GM20431 (cell line): ENCODE data around the gene CTNNA2.

ENCODE experiments used
- in situ Hi-C: fragments of 300-500 bp; cut with MseI, MboI; formaldehyde crosslinking; loops from one replicate; pipeline ENCODE4 v1.15.0; 2020; ENCODE audit warnings: low sequenced_read_pairs; ENCODE audit not compliant: unreplicated experiment

CTNNA2 gene

DNA sequence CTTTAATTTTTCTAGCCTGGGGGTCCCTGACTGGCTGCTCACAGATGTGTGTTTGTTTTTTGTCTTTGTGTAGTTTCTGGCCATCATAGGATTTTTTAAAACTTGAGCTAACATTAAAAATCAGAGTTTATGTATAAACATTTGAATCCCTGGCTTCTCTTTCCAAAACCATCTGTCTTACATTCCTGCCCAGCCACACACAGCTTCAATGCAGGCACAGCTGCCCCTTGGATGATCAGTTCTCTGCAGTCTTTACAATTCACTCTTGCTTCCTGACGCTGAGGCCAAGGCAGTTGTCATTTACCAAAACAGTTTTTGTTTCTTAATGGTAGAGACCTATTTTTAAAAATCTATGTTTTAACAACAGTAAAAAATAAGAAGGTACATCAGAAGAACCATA, 960.9 kb downstream of the CTNNA2 start:
- in situ Hi-C loops: no loop called here

DNA sequence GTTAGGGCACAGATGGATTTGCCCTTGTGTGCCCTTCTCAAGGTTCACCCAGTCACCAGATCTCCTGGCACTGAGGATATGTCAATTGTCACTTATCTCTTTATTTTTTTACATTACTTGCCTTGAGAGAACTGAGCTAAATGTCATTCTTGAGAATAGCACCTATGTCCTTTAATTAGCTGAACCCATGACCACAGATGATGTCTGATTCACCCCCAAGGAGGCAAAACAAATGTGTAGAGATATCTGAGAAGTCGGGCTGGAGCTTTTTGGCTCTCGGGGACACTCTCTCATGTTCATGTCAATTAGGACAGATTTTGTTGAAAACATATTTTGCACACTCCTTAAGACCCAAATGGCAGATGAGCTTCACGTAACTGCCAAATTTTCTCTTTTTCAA, 963.1 kb downstream of the CTNNA2 start:
- in situ Hi-C loops: no loop called here

DNA sequence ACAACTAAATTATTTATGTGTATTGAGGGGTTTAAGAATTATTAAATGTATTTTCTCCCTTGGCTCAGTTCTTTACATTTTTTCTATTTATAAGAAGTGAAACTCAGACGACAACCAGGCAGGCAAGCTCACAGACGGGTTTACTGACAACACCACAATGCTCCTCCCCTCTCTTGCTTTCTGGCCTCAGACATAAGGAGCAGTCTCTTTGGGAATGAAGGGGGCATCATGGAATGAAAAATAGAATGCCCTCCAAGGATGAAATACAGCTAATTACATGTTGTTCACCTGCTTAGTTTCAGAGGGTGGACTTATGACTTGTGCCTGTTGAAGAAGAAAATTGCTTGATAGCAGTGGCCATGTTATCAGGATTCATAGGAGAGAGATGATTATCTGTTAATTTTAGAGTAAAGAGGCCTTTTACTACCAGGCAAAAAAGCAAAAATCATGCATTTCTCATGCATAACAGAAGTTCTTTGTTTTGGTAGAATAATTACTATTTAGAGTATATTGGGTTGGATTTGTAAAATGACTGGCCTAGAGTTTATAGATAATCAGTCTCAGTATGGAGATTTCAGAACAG, 963.8 kb downstream of the CTNNA2 start:
- in situ Hi-C loops: no loop called here

DNA sequence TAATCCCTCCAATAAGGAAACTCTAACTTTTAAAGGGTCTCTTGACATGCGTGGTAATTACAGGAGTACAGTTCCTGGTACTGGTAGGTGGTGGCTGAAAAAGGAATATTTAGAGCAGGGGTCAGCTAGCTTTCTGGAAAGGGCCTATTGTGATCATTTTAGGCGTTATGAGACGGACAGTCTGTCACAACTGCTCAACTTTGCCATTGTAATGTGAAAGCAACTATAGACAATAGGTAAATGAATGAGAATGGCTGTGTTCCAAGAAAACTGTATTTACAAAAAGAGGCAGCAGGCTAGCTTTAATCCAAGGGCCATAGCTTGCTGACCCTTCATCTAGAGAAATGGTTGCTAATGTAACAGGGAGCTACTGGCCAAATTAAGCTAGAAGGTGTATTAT, 969.4 kb downstream of the CTNNA2 start:
- in situ Hi-C loops: no loop called here

DNA sequence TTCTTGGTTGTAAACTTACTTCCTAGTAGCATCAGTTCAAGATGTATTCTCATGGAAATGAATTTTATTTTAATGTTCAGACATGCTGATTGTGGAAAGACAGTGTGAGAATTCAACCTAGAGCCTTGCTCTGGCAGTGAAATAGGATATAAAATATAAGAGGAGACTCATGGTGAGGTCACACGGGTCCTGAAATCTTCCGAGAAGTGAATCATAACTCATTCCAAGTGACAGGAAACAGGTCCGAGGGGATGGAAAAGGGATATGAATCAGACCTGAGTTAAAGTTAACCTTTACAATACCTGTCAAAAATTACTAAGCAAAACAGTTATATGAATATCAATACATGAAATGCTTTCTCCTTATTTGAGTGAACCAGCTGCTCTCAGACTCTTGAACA, 976.9 kb downstream of the CTNNA2 start:
- in situ Hi-C loops: no loop called here

DNA sequence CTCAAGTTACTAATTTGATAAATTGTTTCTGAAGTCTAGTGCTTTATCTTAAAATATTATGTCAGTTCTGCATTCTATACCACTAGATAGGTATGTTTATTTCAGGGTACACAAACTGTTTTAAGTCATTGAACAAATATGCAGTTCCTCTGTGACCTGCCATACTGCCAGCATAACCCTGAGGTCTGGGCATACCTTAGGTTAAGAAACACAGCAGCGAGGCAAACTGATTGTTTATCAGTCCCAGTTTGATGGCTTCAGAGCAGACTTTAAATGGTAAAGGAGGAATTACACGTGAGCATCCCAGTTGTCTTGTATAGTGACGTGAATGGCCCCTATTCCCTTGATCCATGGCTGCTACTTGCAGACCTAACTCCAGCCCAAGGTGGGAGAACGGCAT, 978.1 kb downstream of the CTNNA2 start:
- in situ Hi-C loops: no loop called here

DNA sequence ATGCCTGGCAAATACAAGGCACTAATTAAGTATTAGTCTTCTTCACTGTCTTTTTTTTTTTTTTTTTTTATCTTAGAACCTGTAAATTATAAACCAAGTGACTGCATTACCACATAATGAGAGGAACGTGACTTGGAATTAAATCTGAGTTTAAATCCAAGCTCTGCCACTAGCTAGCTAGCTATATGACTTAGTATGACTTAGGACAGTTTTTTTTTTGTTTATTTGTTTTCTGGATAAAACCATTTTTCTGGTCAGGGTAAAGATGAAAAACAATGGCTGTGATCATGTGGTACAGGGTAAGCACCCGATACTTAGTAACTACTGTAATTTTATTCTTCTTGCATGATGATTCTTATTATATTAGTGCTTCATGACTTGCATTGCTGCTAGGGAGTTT, 983.5 kb downstream of the CTNNA2 start:
- in situ Hi-C loops: no loop called here

DNA sequence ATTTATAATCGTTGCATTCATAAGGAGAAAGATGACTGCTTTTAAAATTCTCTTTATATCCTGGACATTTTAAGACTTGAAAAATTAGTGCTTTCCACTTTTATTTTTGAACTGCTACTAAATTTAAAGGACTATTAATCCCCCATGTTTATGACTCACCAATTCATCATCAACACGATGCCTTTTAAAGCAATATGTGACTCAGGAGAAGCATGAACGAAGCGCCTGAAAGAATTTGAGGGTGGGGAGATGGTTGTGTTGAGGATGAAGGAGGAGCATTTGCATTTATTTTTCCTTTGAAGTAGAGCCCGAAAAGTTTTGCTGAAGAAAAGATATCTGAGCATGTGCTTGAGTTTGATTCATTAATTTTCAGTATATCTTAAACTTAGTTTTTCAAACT, 983.9 kb downstream of the CTNNA2 start:
- in situ Hi-C loops: no loop called here

DNA sequence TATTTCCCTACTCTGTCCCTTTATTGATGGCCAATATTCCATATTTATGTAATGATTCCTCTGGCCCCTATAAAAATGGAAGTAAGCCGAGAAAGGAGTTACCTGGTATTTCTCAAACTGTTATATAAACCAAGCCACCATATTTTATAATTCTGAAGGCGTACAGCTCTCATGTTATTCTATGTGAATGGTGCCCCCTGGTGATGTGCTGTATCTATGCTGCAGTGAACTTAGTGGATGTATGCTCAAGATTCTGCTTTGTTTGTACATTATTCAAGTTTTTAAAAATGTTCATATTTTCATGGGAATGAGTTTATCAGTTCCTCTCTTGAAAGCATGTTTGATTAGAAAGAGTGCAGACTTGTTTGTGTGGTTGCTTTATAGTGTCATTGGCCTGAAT, 986.2 kb downstream of the CTNNA2 start:
- in situ Hi-C loops: no loop called here

DNA sequence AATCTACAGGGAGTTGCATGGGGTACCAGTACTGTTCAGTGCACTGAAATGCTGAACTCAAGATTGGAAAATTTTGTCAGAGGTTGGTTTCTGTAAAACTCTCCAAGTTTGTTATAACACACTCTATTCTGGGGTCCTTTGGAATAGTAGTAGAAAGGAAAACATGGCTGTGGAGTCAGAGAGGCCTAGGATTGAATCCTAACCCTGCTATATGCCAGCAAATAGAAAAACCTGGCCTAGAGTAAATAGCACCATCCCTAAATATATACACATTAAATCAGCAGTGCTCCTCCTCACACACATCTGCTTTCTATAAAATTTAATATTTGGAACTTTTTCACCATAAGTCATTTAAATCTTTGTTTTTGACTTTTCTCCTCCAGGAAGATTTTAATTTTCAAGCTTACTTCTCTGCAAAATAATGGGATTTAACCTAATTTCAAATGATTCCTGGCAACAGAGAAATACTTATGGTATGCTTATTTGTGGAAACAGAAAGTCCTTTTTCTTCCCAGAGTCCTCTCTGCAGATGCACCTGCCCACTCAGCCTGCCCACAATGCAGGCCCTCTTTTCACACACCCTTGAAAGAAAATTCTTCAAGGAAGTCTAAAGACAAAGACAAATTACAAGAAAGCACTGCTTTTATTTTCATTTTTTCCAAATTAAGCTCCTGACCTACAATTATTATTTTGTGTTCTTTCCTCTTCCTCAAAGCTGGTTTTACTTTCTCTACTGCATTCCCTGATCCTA, 989.2 kb downstream of the CTNNA2 start:
- in situ Hi-C loops: no loop called here

DNA sequence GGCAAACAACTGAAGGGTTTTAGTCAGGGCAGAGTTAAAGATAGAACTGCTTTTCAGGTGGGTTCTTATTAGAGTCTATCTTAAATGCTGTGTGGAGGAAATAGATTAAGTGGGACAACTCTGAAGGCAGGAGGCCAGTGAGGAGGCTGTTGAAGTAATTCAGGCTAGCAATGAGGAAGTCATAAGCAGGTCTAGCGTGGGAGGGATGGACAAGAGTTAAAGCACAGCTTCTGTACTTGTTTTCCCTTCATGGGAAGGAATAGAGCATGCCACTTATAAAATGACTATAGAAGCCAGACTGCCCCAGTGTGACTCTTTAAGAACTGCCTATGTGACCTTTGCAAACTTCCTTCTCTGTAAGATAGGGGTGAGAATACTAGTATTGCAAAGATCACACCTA, 993.7 kb downstream of the CTNNA2 start:
- in situ Hi-C loops: no loop called here

DNA sequence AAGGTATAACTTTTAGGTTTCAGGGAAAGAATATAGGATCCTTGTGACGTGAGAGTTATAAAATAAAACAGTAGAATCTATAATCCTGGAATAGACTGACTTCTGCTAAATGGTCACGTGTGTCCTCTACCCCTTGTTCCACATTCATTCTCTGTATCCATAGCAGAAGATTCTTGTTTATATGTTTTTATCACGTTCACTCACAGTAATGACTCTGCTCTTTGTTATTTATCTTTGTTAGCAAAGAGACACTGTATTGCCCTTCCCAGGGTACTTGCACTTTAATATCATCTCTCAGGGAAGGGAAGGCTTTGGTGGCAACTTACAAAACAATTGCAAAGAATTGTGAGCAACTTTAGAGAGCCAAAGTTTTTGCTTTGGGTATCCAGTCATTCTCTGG, 997.9 kb downstream of the CTNNA2 start:
- in situ Hi-C loops: no loop called here

DNA sequence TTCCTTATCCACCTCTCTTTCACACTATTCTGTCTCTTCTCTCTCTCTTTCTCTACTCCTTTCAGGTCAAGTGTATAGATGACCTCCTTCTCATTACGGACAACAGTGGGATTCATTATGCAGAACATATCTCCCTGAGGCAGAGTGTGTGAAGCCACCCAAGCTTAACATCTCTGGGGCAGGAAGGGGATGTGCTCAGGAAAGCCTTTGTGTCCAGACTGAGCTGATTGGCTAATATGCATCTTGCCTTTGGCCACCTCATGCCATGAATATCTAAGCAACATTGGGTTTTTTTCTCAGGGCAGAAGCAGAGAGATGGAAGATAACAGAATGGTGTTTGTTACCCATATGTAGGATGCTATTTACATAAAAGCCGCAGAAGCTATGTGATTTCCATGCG, 1003.1 kb downstream of the CTNNA2 start:
- in situ Hi-C loops: no loop called here

DNA sequence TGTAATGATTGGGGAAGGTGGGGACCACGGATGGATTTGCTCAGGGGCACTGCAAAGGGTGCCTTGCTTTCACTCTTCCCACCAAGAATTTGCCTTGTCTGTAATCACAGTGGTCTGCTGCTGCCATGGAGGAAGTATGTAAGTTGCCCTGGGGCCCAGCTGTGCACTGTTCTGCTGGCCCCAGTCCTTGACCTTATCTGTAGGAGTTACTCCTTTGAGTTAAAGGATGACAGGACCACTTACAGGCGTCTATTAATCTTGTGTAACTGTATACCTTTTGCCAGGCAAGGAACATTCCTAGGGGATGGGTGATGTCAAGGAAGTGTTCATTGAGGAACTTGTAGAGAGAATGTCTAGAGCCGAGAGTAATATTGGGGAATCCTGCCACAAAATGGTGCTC, 1004.5 kb downstream of the CTNNA2 start:
- in situ Hi-C loops: no loop called here

DNA sequence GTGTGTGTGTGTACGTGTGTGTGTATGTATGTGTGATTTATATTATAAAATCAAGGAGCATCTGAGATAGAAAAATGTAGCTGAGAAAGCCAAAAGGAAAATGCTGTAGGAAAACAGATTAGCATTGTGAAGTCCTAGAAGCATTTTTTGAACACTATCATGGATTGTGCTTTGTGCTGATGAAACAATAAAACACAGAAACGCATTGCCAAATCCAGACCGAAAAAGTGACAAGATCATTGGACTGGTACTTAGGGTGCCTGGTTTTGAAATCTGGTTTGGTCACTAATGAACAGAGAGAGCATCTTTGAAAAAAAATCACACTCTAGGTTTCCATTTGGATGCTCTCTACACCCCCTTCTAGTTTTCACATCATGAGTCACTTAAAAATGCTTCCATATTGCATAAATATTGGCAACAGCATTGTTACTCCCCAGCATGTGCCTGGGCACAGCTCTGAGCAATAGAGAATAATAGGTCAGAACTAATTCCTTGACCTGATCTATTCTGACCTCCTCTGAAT, 1006.3 kb downstream of the CTNNA2 start:
- in situ Hi-C loops: no loop called here

DNA sequence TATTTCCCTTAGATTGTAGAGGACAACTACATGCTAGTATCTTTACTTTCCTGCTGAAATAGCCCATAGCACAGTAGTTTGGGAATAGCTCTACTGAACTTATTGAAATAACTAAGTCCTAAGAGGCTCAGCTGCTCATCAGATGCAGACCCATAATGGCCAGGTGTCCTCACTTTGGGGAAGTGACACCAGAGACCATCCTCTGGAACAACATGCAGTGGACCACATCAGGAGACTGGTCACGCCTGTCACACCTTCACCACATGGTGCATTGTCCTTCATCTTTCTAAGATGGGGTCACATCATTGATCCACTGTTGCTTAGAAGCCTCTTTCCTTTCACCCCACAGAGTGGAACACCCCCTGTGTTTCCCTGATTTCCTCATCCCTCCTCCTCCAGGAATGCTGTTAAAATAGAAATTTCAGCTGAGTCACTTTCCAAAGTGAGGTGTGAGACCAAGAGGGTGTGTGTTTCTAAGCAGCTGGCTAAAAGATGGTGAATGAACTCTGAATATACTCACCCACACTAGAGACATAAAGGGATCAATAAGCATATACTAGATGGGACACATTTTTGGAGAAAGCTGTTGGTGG, 1006.9 kb downstream of the CTNNA2 start:
- in situ Hi-C loops: no loop called here

DNA sequence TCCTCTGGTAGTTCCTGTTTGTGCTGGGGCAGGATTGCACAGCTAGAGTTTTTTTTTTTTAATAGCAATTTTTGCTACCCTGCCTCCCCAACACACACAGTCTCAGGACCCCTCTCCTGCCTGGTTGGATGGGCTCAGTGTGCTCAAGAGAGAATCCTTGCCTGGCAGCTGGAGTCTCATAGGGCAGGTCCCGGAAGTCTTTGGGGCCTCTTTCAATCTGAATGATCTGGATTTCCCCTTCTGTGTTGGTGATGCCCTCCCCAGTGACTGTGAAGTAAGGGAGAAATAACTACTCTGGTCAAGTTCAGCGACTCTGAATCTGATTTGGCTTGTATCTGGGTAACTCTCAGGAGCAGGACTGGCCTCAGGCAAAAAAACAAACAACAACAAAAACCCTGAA, 1012.3 kb downstream of the CTNNA2 start:
- in situ Hi-C loops: no loop called here

DNA sequence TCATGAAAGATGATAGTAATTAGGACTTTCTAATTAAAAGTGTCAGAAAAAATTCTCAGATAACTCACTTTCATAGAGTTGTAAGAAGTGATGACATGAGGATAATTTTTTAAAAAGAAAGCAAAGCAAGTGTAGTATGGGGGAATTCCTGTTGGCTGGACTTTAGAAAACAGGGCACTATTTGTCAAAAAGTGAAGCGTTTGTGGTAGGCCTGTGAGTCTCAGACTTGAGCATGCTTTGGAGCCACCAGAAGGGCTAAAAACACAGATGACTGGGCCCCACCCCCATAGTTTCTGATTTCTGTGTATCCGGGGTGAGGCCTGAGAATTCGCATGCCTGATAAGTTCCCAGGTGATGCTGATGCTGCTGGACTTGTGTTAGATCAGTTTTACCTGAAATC, 1014.3 kb downstream of the CTNNA2 start:
- in situ Hi-C loops: no loop called here

DNA sequence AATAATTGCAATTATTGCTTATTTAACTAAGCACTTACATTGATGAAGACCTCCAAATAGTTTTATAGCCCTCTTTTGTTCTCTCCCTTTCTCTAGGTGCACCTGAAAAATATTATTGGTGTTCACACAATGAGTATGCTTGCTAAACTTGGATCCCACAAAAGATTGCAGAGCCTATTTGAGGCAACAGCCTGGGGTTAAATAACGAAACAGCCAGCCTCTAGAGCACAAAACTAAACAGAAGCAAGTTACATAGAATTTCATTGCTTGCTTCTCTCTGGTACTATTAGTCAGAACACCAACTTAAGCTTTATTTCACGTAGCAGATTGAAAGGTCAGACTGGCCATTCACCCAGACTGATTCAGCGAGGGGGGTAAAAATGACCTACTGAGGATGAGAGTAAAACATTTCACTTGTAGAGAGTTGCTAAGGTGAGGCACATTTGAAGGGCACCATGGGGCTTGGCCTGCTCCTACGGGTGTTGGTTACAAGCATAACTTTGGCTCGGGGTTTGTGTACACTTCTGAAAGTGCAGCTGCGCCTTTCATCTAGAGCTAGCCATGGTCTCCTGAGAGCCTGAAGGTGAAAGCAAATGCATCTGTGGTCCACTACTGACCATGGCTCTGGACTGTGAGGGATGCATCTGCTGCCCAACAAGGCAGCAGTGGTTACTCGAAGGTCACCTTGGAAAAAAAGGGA, 1016.8 kb downstream of the CTNNA2 start:
- in situ Hi-C loops: no loop called here

DNA sequence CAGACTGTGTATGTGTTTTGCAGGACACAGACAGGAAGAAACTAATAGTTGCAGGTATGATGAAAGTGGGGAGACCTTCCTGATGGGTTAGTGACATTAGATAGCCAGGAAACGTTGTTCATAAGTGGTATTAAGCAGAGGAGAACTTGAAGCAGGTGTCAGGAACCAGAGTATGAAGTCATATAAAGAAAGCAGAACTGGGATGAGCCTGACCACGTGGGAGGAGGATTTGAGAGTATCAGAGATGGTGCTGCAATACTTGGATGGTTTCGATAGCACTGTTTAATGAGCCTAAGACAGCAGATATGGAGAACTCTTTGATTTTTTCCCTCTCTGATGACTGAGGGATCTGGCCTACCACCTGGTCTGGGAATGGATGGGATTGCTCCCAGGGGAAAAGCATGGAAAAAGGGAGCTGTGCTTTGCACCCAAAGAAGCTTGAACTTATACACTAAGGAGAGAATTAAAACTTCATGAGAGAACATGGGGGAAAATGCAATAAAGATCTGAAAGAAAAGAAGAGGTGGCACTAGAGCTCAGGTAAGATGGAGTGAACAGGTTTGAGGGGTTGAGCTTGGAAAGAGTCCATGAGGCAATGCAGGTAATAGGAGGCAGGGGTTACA, 1017.7 kb downstream of the CTNNA2 start:
- in situ Hi-C loops: no loop called here

DNA sequence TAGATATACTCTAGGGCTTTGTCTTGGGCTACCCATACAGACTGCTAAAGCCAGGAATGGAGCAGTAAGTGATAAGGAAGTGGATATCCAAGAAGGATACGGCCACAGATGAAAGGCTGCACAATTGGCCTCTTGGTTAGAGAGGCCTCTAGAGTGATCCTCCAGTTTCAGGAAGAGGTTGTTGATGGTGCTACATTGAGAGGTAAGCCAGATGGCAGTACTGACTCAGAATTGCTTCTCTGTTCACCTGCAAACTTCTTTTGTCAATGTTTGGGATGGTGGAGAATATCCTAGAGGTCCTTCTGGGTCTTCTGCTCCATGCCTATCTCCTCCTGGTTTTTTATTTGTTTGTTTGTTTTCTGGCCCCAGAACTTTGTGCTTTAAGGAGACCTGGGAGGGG, 1018.5 kb downstream of the CTNNA2 start:
- in situ Hi-C loops: no loop called here
